GM21515 (cell line): ENCODE results near the gene SEH1L.

Experiments
- ATAC-seq: cut with Tn5 transposase; IDR thresholded peaks from one replicate; pipeline ENCODE4 v1.9.1; 2021; ENCODE audit not compliant: unreplicated experiment

Gene SEH1L

GRCh38 chr18:13032173-13032572, 84.4 kb downstream of the SEH1L start:
- no peak for ATAC-seq

- no peak for ATAC-seq
Measured at GRCh38 chr18:13035249-13035914, 87.6 kb downstream of the SEH1L start.

GRCh38 chr18:13036622-13037320, 89.0 kb downstream of the SEH1L start:
- ATAC-seq = no peak
